Activated CD4-positive, alpha-beta memory T cell treated with anti-CD3 and anti-CD28 coated beads, Interleukin-2, amount 10 ng/mL, durations not matched to agents 7 days and 5 days (primary cell): ENCODE measurements around the gene EAPP. TPM values are rescaled to one million over a fixed set of nuclear protein-coding genes. Genes with fewer than 3 reads are reported as not detected.
A peak's percentile ranks its signal among the peaks of the same experiment; 100 is the strongest.
"Not testable (repeated sequence)": the region's sequence is repeated elsewhere in the genome, so short reads cannot be mapped to it uniquely, and the experiment has no call there.

Experiments
- CTCF ChIA-PET: fragments of 350-600 bp; sonication (Branson Sonifier 250); formaldehyde crosslinking; loops from one replicate; lab custom pipeline; 2021; ENCODE audit warnings: antibody characterized with exemption, inconsistent platforms; lab: Charles Lee
- POLR2A ChIA-PET: fragments of 350-600 bp; sonication (Branson Sonifier 250); formaldehyde crosslinking; loops from one replicate; lab custom pipeline; 2021; ENCODE audit warnings: antibody characterized with exemption; lab: Charles Lee
- DNase-seq: peaks from one replicate; pipeline ENCODE4 v3.0.0-alpha.2; 2020
- H3K27ac Mint-ChIP-seq: one replicate; pipeline ENCODE4 v1.8.0; 2021; ENCODE audit warnings: mild to moderate bottlenecking, mixed read lengths
- H3K27me3 Mint-ChIP-seq: one replicate; pipeline ENCODE4 v1.8.0; 2021; ENCODE audit warnings: mixed read lengths
- H3K36me3 Mint-ChIP-seq: one replicate; pipeline ENCODE4 v1.8.0; 2021; ENCODE audit warnings: low read depth, mixed read lengths
- H3K4me1 Mint-ChIP-seq: one replicate; pipeline ENCODE4 v1.8.0; 2021; ENCODE audit warnings: mixed read lengths
- H3K4me3 Mint-ChIP-seq: one replicate; pipeline ENCODE4 v1.8.0; 2021; ENCODE audit warnings: mild to moderate bottlenecking, mixed read lengths
- H3K9me3 Mint-ChIP-seq: one replicate; pipeline ENCODE4 v1.8.0; 2021; ENCODE audit warnings: mixed read lengths
- total RNA-seq, 2 experiments: library from RNA; stranded (reverse); gene quantifications; one replicate each; pipeline ENCODE4 v1.2.3, GENCODE V29; 2021

Gene EAPP, protein sequence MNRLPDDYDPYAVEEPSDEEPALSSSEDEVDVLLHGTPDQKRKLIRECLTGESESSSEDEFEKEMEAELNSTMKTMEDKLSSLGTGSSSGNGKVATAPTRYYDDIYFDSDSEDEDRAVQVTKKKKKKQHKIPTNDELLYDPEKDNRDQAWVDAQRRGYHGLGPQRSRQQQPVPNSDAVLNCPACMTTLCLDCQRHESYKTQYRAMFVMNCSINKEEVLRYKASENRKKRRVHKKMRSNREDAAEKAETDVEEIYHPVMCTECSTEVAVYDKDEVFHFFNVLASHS
- 10 to 100 TPM; 34.9 to 38.6 TPM for total RNA-seq

DNA sequence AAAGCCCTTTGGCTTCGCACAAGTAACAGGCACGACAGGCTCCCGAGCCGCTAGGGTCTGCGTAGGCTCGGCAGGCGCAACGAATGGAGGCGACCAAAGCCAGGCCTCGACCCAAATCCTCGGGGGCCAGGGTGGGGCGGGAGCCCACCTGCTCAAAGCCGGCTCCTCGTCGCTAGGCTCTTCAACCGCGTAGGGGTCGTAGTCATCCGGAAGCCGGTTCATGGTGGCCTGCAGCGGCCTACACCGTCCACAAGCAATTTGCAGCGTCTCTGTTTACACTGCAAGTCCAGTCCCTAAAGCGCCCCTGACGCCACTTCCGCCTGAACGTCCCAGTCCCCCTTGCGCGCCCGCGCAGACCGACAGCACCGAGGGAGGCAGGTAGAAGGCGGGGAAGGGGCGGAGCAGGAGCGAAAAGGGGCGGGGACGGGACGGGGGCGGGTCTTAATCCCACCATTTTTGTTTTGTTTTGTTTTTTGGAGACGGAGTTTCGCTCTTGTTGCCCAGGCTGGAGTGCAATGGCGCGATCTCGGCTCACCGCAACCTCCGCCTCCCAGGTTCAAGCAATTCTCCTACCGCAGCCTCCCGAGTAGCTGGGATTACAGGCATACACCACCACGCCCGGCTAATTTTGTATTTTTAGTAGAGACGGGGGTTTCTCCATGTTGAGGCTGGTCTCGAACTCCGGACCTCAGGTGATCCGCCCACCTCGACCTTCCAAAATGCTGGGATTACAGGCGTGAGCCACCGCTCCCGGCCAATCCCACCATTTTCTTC is at the start of gene EAPP:
TSS of gene EAPP (minus strand) at position 295 of the 774 bp plus-strand sequence. CDS start at position 222, 73 bp downstream.
- Mint-ChIP-seq H3K27me3 (no peaks in the 10 kb centered on the region), H3K4me1 (peaks cover 36% of the 10 kb centered on the region), H3K4me3 (peak within 1 kb of the TSS; percentile 95), H3K9me3 (no peaks in the 10 kb centered on the region), H3K36me3 (peaks cover 12% of the 10 kb centered on the region), H3K27ac (peak within 1 kb of the TSS; percentile 93)
- peak; percentile 97 for DNase-seq
- ChIA-PET POLR2A (interaction anchor here (1.4 to 2.1 kb wide), 3 partner anchors 9 to 77 kb away, joined by 3 to 8 read pairs (median 6); partner anchors contain the start of gene SPTSSA), CTCF (interaction anchor here (1.4 kb wide), 1 partner anchor 15 kb away, joined by 3 read pairs; no protein-coding TSS in a partner anchor)

DNA sequence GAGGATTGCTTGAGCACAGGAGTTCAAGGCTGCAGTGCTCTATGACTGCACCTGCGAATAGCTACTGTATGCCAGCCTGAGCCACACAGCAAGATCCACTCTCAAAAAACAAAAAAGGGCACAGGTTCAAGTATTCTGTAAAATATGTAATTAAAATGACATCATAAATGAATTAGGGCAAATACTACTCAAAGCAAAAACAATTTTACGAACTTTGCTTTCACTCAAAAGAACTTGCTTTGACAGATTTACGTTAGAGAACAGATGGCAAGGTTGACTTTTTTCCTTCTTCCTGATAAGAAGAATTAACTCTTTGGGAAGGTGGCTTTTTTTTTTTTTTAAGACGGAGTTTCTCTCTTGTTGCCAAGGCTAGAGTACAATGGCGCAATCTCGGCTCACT is 44.0 kb upstream of the EAPP start:
- DNase-seq, result no peak
- H3K27ac Mint-ChIP-seq, result no peak overlapping the region
- no peaks in the 10 kb centered on the region for H3K27me3 Mint-ChIP-seq
- no peak overlapping the region for H3K4me3 Mint-ChIP-seq
- H3K4me1 Mint-ChIP-seq, result peaks cover 4% of the 10 kb centered on the region
- H3K36me3 Mint-ChIP-seq, result peaks cover 53% of the 10 kb centered on the region
- ChIA-PET CTCF (no interaction called here), POLR2A (interaction anchor here (0.9 kb wide), 1 partner anchor 13 kb away, joined by 3 read pairs; no protein-coding TSS in a partner anchor)
- no peaks in the 10 kb centered on the region for H3K9me3 Mint-ChIP-seq

DNA sequence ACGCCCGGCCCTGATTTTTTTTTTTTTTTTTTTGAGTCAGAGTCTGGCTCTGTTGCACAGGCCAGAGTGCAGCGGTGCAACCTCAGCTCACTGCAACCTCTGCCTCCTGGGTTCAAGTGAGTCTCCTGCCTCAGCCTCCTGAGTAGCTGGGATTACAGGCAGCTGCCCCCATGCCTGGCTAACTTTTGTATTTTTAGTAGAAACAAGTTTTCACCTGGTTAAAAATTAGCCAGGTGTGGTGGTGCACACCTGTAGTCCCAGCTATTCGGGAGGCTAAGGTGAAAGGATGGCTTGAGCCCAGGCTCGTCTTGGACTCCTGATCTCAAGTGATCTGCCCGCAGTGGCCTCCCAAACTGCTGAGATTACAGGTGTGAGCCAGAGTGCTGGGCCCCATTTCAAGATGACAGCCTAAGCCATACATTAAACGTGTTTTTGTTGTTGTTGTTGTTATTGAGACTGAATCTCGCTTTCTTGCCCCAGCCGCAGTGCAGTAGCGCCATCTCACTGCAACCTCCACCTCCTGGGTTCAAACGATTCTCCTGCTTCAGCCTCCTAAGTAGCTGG is 42.7 kb upstream of the EAPP start:
- no peak for DNase-seq
- no peaks in the 10 kb centered on the region for H3K27me3 Mint-ChIP-seq
- POLR2A ChIA-PET, result interaction anchor here (1.0 kb wide), 1 partner anchor 8 kb away, joined by 3 read pairs; no protein-coding TSS in a partner anchor
- CTCF ChIA-PET, result no interaction called here
- H3K4me3 Mint-ChIP-seq, result no peak overlapping the region
- H3K4me1 Mint-ChIP-seq, result no peaks in the 10 kb centered on the region
- no peaks in the 10 kb centered on the region for H3K9me3 Mint-ChIP-seq
- H3K36me3 Mint-ChIP-seq, result peaks cover 56% of the 10 kb centered on the region
- H3K27ac Mint-ChIP-seq, result no peak overlapping the region

DNA sequence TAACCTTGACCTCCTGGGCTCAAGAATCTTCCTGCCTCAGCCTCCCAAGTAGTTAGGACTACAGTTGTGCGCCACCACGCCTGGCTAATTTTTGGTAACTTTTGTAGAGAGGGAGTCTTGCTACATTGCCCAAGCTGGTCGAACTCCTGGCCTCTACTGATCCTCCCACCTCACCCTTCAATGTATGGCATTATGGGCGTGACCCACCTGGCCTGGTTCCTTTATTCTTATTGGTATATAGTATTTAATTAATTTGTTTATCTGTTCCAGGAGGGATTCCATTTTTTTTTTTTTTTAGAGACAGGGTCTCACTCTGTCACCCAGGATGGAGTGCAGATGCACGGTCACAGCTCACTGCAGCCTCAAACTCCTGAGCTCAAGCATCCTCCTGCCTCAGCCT is 40.9 kb upstream of the EAPP start:
- Mint-ChIP-seq H3K4me1 (no peaks in the 10 kb centered on the region), H3K9me3 (no peaks in the 10 kb centered on the region), H3K27ac (no peak overlapping the region), H3K4me3 (no peak overlapping the region), H3K27me3 (no peaks in the 10 kb centered on the region), H3K36me3 (peaks cover 53% of the 10 kb centered on the region)
- no peak for DNase-seq
- CTCF ChIA-PET, result no interaction called here
- POLR2A ChIA-PET, result no interaction called here

DNA sequence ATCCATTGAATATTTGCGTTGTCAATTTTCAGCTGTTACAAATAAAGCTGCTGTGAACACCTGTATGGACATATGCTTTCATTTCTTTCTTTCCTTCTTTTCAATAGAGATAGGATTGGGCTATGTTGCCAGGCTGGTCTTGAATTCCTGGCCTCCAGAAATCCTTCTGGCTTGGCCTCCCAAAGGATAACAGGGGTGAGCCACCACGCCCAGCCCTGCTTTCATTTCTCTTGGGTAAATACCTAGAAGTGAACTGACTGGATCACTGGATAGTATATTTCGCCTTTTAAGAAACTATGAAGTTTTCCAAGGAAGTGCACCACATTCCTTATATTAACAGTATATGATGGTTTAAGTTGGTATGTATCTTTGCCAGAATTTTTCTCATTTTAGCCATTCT is 32.3 kb upstream of the EAPP start:
- H3K4me3 Mint-ChIP-seq, result no peak overlapping the region
- H3K36me3 Mint-ChIP-seq, result peaks cover 50% of the 10 kb centered on the region
- H3K4me1 Mint-ChIP-seq, result no peaks in the 10 kb centered on the region
- CTCF ChIA-PET, result no interaction called here
- H3K27me3 Mint-ChIP-seq, result no peaks in the 10 kb centered on the region
- no peak for DNase-seq
- no peak overlapping the region for H3K27ac Mint-ChIP-seq
- no peaks in the 10 kb centered on the region for H3K9me3 Mint-ChIP-seq
- POLR2A ChIA-PET, result no interaction called here

DNA sequence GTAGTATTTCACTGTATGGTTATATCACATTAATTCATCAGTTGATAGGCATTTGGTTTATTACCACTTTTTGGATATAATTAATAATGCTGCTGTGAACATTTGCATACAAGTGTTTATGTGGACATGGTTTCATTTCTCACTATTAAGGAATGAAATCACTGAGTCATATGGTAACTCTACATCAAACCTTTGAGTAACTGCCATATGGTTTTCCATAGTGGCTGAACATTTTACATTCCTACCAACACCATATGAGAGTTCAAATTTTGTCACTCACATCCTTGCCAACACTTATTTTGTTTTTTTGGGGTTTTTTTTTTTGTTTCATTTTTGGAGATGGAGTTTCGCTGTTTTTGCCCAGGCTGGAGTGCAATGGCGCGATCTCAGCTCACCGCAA is 30.2 kb upstream of the EAPP start:
- ChIA-PET POLR2A (no interaction called here), CTCF (no interaction called here)
- peaks cover 54% of the 10 kb centered on the region for H3K36me3 Mint-ChIP-seq
- no peaks in the 10 kb centered on the region for H3K9me3 Mint-ChIP-seq
- no peak overlapping the region for H3K27ac Mint-ChIP-seq
- H3K27me3 Mint-ChIP-seq, result no peaks in the 10 kb centered on the region
- H3K4me3 Mint-ChIP-seq, result no peak overlapping the region
- H3K4me1 Mint-ChIP-seq, result no peaks in the 10 kb centered on the region
- DNase-seq, result no peak

DNA sequence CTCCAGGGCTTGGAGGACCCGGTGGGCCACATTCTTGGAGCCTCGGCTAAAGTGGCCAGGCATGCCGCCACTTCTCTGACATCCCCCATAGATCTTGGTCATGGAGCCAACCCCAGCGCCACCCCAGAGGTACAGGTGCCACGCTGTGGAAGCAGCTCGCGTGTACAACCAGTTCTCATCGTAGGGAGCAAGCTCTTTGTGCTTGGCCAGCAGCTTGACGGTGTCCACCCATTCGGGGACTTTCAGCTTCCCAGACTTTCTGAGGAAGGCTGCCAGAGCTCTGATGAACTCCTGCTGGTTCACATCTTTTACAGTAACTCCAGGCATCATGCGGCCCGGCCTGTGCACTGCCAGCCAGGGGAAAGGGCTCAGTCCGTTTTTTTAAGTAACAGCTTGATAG is 29.3 kb upstream of the EAPP start:
- Mint-ChIP-seq H3K9me3 (no peaks in the 10 kb centered on the region), H3K4me1 (no peaks in the 10 kb centered on the region), H3K4me3 (no peak overlapping the region), H3K27me3 (no peaks in the 10 kb centered on the region), H3K27ac (no peak overlapping the region), H3K36me3 (peaks cover 58% of the 10 kb centered on the region)
- ChIA-PET CTCF (no interaction called here), POLR2A (no interaction called here)
- no peak for DNase-seq

DNA sequence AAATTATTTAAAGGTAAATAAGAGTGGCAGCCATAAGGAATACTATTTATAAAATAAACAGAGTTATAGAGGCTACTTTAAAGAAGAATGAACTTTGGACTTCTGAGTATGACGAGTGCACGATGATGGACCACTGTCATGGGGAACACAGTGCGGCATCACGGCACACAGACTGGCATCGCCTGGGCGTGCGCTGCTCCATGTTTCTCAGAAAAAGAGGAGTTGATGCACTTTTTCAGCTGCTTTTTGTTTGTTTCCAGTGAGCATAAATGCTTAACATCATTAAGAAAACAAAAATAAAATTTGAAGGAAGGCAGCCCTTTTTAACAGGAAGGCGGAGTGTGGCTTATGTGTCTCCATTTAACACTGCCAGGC is 23.3 kb upstream of the EAPP start:
- DNase-seq, result no peak
- H3K27ac Mint-ChIP-seq, result no peak overlapping the region
- POLR2A ChIA-PET, result no interaction called here
- no peaks in the 10 kb centered on the region for H3K9me3 Mint-ChIP-seq
- CTCF ChIA-PET, result no interaction called here
- no peaks in the 10 kb centered on the region for H3K4me1 Mint-ChIP-seq
- no peaks in the 10 kb centered on the region for H3K27me3 Mint-ChIP-seq
- peaks cover 30% of the 10 kb centered on the region for H3K36me3 Mint-ChIP-seq
- no peak overlapping the region for H3K4me3 Mint-ChIP-seq

DNA sequence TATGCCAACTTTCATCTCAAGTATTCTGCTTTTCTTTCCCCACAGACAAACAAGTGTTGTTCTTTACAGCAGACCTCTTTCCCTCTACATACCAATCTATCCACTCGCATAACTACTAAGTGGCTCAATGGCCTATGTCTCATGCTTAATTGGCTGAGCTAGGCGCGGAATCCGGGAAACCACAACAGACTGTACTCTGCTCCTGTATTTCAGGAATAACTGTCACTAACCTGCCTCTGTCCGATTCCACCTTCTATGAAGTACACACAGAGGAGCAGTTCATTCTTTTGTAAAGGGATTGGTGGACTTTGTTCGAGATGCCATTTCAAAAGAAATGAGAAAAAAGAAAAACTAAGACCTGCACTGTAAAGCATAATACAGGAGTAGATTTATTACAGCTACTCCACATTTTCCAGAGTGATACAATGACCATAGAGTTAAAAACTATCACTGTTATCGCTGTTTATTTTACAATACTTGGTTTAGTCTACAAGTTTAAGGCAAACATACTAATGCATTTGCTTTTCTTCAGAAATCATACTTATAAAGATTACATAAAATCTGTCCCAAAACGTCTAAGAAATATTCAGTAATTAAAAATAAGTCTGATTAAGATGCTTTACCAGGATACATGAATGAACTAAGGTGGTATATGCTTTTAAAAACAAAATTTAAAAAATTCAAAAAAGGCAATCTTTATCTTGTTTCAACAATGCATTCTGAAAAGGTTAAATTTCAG is 22.7 kb upstream of the EAPP start:
- CTCF ChIA-PET, H3K4me3 Mint-ChIP-seq, H3K4me1 Mint-ChIP-seq, DNase-seq, H3K27me3 Mint-ChIP-seq, POLR2A ChIA-PET, H3K9me3 Mint-ChIP-seq, H3K27ac Mint-ChIP-seq: not testable (repeated sequence)
- peaks cover 24% of the 10 kb centered on the region for H3K36me3 Mint-ChIP-seq

DNA sequence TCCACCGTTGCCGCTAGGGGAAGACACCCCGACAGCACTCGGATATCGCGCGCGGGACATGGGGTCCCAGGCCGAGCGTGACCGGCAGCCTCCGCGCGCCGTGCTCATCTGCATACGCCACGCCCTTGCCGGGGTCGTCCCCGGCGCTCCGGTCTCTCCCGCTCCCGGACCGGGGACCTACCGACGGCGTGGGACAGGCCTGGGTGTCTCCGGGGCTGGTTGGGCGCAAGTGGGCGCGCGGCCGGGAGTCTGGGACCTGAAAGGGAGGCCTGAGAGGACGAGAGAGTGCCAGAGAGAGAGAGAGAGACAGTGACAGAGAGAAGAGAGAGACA is 17.0 kb upstream of the EAPP start:
- H3K4me3 Mint-ChIP-seq, CTCF ChIA-PET, H3K9me3 Mint-ChIP-seq, H3K36me3 Mint-ChIP-seq, H3K27me3 Mint-ChIP-seq, H3K27ac Mint-ChIP-seq, DNase-seq, POLR2A ChIA-PET: not testable (repeated sequence)
- H3K4me1 Mint-ChIP-seq, result peaks cover 14% of the 10 kb centered on the region

DNA sequence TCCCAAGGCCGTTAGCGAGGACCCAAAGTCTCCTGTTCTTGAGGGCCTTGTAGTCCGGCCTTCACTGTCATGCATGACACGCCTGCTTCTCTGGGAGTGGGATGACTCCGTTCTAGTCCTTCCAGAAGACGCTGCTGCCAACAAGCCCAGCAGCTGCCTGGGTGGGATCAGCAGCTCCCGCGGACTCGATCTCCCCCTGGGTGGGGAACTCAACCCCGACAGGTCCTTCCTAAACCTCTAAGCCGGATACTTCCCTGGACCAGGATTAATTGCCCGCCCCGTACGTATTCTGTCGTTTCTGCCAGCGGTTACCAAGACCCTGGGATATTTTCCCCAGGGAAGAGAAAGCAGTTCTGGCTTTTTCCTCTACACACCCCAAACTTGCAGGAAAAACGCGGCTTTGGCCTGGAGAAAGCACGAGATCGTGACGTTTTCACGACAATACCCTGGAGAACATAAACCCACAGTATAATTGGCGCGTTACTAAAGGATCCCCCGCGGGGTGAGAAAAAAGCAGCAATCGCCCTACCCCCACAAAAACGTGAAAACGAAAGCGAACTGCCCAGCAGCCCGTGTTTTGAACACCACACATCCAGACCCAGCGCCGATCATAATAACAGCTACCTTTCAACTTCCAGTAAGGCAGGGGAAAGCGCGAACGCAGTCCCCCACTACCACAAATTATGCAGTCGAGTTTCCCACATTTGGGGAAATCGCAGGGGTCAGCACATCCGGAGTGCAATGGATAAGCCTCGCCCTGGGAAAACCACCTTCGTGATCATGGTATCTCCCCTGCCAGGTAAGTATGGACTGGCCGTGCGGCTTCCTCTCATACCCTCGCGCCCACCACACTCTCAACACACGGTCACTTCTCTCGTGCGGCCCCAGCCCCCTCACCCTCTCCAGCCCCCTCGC is 16.3 kb upstream of the EAPP start:
- H3K4me1 Mint-ChIP-seq, result peaks cover 16% of the 10 kb centered on the region
- H3K36me3 Mint-ChIP-seq, POLR2A ChIA-PET, CTCF ChIA-PET, H3K27me3 Mint-ChIP-seq, H3K9me3 Mint-ChIP-seq, DNase-seq, H3K4me3 Mint-ChIP-seq, H3K27ac Mint-ChIP-seq: not testable (repeated sequence)
